Inflammatory macrophage treated with lipopolysaccharide for 4 hours (primary cell): ENCODE results near the gene FEN1.

Experiments used
- DNase-seq: peaks from one replicate; pipeline ENCODE4 v3.0.0-alpha.2; 2020

FEN1 gene

GRCh38 chr11:61757213-61757862 lies 35.4 kb upstream of the FEN1 start:
- DNase-seq = no peak

GRCh38 chr11:61760946-61761345 lies 31.8 kb upstream of the FEN1 start:
- DNase-seq = no peak

- no peak for DNase-seq
These were observed 31.1 kb upstream of the FEN1 start for GRCh38 chr11:61761440-61762222.

GRCh38 chr11:61762223-61762615 lies 30.5 kb upstream of the FEN1 start:
- DNase-seq = no peak

- DNase-seq = no peak
These were observed 29.9 kb upstream of the FEN1 start for GRCh38 chr11:61762798-61763197.

- no peak for DNase-seq
These were observed 28.6 kb upstream of the FEN1 start for GRCh38 chr11:61763930-61764605.

GRCh38 chr11:61764606-61765260 lies 28.0 kb upstream of the FEN1 start:
- no peak for DNase-seq

GRCh38 chr11:61765550-61766253 lies 27.0 kb upstream of the FEN1 start:
- no peak for DNase-seq

GRCh38 chr11:61766353-61766841 lies 26.3 kb upstream of the FEN1 start:
- no peak for DNase-seq

GRCh38 chr11:61768376-61769076 lies 24.2 kb upstream of the FEN1 start:
- no peak for DNase-seq

GRCh38 chr11:61769169-61769920 lies 23.4 kb upstream of the FEN1 start:
- no peak for DNase-seq

- no peak for DNase-seq
These were observed 22.6 kb upstream of the FEN1 start for GRCh38 chr11:61769946-61770683.

- DNase-seq = no peak
These were observed 21.4 kb upstream of the FEN1 start for GRCh38 chr11:61771195-61771894.

GRCh38 chr11:61771985-61772455 lies 20.7 kb upstream of the FEN1 start:
- DNase-seq = no peak

GRCh38 chr11:61773356-61773755 lies 19.4 kb upstream of the FEN1 start:
- no peak for DNase-seq

GRCh38 chr11:61773809-61774208 lies 18.9 kb upstream of the FEN1 start:
- no peak for DNase-seq

- no peak for DNase-seq
These were observed 18.3 kb upstream of the FEN1 start for GRCh38 chr11:61774411-61774810.

- DNase-seq = no peak
These were observed 17.6 kb upstream of the FEN1 start for GRCh38 chr11:61775106-61775505.
